Gastroesophageal sphincter (tissue), 3 donors: Measurements from ENCODE around the gene NAA60.

Source experiments
- CTCF ChIP-seq, 4 experiments: fragments of 200-600 bp in 2 of 4; fragments of 450-650 bp in 2 of 4; sonication (generic) in 1 of 4; IDR thresholded peaks; one replicate each; pipeline ENCODE4 v1.5.1; 2017 to 2019; ENCODE audit warnings: antibody characterized with exemption in 4 of 4, mild to moderate bottlenecking in 2 of 4, moderate library complexity in 2 of 4
- EP300 ChIP-seq: sonication (generic); formaldehyde crosslinking; IDR thresholded peaks from one replicate; pipeline ENCODE4 v1.6.1; 2017; ENCODE audit warnings: antibody characterized with exemption, mild to moderate bottlenecking
- POLR2A ChIP-seq, 2 donors: fragments of 450-650 bp; IDR thresholded peaks; one replicate each; pipeline ENCODE4 v1.6.1; 2017; ENCODE audit warnings: antibody characterized with exemption in 2 of 2, mild to moderate bottlenecking in 2 of 2, moderate library complexity in 1 of 2
- POLR2AphosphoS5 ChIP-seq: sonication (generic); formaldehyde crosslinking; IDR thresholded peaks from one replicate; pipeline ENCODE4 v1.6.1; 2017; ENCODE audit warnings: antibody characterized with exemption

DNA sequence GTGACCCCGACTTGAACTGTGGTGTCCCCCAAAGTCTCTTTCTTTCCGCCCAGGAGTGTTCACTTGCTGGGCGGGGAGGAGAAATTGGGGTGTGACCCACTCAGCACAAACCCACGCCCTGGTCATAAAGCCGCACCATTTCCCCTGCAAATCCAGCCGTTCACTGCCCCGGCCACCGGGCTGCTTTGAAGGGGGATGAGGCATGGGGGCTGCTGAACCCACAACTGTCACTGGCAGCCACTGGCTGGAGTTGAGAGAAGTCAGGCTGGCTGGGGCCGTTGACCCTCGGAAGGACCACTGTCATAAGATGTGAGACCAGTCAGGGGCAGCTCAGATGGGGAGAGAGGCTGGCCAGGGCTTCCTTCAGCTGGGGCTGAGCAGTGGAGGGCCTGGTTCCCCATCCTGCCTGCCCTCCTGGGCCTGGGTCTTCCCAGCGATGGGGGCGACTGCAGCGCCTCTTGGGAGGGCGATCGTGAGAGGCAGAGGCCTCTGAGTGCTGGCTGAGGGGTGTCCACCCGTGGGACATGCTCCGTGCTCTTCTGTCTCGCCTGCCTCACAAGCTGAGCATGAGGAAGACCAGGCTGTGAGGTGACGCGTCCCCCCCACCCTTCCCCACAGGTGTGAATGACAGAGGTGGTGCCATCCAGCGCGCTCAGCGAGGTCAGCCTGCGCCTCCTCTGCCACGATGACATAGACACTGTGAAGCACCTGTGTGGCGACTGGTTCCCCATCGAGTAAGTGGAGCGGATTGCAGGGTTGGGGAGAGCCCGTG lies 32.3 kb downstream of the NAA60 start:
- TF ChIP-seq POLR2A (IDR thresholded peaks at IDR 0.05) (no peak), CTCF (IDR thresholded peaks at IDR 0.05) (no peak), POLR2AphosphoS5 (no peak), EP300 (no peak)
